GM19455 (cell line): ENCODE results near the gene PTPRT.

ENCODE experiments used
- ATAC-seq: cut with Tn5 transposase; IDR thresholded peaks from one replicate; pipeline ENCODE4 v1.9.1; 2021; ENCODE audit not compliant: unreplicated experiment

Gene PTPRT

DNA sequence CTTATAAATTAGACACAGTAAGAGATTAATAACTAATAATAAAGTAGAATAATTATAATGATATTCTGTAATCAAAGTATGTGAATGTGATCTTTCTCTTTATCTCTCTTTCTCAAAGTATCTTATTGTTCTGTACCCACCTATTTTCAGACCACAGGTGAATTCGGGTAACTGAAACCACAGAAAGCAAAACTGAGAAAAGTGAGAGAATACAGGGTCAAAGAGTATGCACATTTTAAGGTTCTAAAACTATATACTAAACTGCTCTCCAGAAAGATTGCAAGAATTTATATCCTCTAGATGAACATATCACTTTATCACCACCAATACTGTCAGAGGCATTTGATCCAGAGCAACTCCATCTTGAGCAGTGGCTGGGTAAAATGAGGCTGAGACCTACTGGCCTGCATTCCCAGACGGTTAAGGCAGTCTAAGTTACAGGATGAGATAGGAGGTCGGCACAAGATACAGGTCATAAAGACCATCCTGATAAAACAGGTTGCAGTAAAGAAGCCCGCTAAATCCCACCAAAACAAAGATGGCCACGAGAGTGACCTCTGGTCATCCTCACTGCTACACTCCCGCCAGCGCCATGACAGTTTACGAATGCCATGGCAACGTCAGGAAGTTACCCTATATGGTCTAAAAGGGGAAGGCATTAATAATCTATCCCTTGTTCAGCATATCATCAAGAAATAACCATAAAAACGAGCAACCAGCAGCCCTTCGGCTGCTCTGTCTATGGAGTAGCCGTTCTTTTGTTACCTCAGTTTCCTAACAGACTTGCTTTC, 211.3 kb downstream of the PTPRT start:
- no peak for ATAC-seq

DNA sequence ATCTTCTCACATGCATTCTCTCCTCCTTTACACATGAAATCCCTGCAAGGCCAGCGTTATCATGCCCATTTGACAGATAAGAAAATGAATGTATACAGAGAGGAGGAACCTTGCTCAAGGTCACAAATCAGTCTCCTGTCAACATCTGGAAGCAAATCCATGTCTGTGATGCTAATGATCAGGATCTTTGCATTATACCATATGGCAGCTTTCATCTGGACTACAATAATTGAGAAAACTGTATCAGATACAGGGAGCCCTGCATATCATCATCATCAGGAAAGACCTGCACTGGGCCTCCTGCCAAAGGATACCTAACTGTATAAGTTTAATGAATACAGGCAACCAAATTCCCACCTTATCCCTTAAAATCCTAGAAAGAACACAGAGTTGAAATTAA, 213.7 kb downstream of the PTPRT start:
- no peak for ATAC-seq

DNA sequence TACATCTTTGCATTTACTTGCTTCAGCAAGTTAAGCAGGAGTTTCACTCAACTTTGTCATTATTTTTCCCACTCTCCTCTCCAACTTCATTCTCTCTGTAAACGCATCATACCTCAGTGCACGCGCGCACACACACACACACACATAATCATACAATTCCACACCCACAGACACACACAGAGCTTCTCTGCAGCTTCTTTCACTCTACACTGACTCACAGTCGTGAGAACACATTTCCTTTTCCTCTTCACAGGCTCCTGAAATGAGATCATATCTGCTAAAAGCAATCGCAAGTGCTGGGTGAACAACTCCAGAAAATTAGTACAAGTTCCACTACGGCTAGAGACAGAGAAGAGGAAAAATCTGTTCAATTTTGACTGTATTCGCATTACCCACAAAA, 215.4 kb downstream of the PTPRT start:
- no peak for ATAC-seq

DNA sequence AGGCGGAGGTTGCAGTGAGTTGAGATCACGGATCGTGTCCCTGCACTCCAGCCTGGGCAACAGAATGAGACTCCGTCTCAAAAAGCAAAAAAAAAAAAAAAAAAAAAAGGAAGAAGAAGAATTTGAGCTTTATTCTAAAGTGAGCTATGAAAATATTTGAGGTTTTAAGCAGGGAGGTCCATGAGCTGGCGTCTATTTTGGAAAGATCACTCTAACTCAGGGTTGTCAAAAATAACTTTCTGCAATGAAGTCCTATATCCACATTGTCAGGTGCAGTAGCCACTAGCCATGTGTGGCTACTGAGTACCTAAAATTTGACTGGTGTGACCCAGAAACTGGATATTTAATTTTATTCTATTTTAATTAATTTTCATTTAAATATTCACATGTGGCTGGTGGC, 217.1 kb downstream of the PTPRT start:
- ATAC-seq = no peak

DNA sequence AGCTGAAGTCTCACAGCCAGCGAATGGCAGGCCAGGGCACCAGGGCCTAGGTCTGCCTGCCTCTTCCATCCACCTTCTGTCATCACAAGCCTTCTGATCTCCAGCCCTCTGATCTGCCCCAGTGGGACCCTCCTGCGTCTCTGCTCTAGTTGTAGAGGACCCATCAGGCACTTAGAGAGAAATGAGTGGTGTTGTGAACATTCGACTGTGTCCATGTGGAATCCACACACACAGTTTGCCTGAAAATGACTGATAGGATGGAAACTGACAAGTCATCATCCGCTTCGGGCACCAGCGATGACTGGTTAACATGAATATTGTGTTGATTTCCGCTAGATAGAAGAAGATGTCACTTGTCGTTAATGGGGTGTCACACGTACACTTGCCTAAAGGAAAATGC, 221.0 kb downstream of the PTPRT start:
- ATAC-seq = no peak

DNA sequence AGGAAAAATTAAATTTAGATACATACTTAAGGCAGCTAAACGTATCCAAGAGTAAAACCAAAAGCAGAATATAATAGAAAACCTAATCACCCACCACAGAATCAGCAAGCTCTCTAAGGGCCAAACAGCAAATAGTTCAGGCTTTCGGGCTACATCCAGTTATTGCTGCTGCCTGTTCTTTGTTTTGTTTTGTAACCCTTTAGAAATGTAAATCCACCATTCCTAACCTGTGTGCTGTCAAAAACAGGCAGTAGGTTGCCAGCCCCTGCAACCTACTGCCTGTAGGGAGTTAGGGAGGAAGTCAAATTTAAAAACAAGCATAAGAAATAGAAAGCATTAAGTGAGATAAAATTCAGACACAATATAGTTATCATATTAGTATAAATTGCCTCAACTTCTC, 225.9 kb downstream of the PTPRT start:
- ATAC-seq = no peak

DNA sequence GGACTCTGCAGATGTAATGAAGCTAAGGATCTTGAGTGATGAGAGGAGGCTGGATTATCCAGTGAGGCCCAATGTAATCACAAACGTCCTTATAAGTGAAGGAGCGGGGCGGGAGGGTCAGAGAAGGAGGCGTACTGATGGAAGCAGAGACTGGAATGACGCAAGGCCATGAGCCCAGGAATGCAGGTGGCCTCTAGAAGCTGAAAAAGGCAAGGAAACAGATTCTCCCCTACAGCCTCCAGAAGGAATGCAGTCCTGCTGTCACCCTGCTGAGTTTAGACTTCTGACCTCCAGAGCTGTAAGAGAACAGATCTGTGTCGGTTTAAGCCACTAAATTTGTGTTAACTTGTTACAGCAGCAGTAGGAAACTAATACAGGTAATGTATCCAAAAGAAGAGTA, 227.9 kb downstream of the PTPRT start:
- ATAC-seq = no peak

DNA sequence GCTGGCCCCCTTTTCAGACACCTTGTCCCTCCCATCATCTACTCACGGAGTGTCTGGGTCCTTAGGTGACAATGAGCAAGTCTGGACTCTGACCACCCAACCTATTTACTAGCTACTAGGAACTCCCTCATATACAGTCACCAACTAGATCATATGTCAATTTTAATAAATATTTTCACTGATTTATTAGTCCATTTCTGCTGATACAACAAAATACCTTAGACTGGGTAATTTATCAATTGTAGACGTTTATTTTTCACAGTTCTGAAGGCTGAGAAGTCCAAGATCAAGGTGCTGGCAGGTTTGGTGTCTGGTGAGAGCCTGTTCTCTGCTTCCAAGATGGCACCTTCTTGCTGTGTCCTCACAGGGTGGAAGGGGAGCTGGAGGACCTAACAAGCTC, 229.7 kb downstream of the PTPRT start:
- ATAC-seq = no peak

DNA sequence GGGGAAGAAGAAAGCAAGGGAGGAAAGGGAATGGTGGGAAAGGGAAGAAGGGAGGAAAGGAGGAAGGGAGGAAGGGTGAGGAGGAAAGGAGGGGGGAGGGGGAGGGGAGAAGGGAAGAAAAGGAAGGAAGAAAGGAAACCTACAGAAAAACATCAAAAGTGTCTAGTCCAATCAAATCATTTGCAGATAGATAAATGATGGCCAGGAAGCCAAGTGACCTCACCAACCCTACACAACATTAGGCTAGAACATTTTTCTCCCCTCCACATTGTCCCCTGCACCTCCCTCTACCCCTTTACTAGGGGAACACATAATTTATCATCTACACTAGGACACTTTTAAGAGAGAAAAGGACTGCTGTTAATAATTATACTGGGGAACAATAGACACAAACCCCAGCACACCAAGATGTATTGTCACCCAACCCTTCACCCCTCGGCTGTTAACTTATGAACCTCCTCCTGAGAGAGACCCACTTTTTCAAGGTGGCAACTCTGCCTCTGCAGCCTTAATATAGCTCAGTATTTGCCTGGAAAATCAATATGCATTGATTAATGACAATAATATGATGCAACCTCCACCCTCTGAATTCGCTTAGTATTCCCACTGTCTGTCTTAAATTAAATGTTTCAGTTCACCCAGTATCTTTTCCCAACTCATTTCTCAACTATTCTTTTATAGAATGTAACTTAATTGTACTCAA, 231.2 kb downstream of the PTPRT start:
- ATAC-seq = no peak

DNA sequence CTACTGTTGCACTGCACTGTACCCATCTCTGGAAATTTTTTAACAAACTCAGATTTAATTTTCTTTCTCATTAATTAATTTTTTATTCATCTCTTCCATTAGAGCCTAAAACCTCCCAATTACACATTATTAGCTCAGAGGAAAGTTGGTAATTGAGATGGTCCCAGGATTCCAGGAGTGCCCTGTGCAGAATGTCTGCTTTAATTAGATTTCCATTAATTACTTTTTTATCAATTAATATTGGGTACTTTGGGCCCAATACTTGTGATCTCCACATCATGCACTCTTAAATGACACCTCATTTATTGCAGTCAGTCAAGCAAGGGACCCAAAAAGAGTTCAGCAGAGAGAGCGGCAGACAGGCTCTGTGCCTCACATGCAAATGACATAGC, 232.0 kb downstream of the PTPRT start:
- no peak for ATAC-seq

DNA sequence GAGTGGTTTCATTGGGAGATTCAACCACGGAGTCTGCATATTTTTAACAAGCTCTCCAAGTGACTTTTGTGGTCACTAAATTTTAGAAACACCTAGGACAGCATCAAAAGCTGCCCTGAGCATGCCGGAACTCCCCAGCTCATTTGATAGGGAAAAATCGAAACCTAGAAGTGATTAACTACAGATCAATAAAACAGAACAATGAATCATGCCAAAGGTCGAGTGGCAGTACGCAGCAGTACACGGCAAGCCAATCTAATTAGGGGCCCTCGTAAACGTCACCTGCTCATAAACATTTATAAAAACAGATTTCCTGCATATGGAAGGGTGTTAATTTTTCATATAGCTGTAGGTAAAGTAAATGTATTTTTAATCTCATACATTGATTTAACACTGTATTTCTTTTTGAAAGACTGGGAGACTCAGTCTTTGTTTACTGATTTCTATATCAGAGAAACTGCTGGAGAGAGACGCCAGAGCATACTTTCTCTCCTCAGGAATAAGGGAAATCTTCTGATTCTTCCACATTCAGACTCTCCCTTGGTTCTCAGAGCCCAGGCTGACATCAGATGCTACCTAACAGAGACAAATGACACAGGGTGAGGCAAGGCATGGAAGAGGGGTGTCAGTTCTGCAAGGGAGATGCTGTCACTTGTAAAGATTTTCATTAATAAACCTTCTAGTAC, 232.5 kb downstream of the PTPRT start:
- no peak for ATAC-seq

DNA sequence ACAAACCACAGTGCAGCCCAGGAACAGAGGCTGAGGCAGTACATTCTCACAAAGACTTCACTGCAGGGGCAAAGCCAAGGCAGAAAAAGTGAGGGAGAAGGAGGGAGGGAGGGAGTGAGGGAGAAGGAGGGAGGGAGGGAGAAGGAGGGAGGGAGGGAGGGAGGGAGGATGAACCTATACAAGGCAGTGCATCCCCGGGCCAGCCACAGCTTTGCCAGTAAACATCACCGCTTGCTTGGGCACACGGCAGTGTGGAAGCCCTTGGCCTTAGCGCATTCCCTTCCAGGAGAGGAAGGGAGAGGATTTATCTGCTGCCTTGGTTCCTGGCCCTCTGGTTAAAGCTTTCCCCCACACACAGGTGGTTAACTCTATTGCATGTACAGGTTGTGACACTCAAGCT, 234.0 kb downstream of the PTPRT start:
- ATAC-seq = no peak

DNA sequence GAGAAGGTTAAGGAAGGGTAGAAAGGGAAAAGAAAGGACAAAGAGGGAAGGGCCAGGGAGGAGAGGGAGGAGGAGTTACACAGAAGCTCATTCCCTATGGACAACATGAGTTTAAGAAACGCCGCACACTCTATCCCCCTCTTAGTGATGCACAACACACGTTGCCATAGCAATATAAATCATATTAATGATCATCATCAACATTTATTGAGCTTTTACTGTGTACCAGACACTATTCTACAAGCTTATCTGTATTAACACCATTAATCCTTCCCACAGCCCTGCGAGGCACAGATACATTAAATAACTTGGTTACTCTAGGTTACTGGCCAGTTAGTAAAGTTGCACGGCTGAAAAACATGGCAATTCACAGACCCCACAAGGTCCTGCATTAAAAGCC, 234.8 kb downstream of the PTPRT start:
- no peak for ATAC-seq

DNA sequence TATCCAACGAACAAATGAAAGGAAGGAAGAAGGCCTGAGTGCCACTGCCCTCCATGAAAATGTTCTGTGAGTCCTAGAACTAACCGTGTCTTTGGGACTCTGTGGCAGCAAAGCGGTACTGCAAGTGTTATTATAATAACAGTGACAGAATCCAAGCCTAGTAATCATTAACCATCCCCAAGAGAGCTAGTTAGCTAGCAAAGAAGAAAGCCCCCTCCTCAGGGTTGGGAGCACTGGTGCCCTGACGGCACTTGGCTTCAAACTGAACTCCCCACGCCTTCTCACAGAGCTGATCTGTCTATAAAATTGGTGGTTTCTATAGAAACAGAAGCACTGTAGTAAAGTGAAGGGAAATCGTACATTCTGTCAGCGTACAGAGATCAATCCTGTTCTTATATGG, 239.8 kb downstream of the PTPRT start:
- no peak for ATAC-seq

DNA sequence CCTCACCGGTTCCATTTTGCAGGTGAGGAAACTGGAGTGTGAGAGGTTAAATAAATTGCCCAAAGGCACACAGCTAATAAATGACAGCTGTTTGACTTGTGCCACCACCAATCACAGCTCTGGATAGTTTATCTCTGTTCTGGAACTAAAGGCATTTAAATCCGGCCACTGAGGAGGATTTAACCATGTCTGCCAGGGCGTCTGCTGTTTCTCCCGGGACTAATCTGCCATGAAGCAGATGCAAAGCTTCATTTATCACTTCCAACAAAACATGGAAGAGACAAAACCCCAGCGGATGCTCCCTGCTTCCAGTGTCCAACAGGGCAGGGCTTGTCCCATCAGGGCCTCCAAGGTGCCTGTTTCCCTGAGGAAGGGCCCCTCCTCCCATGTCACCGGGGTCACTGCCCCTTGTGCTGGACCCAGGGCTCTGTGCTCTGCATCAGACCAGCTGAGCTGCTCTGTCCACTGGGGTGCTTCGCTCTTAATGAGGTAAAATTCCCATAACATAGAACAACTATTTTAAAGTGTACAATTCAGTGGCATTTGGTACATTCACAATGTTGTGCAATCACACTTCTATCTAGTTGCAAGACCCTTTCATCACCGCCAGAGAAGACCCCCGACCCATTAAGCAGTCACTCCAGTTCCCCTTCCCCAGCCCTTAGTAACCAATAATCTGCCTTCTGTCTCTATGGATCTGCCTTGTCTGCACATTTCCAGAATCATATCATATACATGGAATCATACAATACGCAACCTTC, 244.3 kb downstream of the PTPRT start:
- ATAC-seq = no peak

DNA sequence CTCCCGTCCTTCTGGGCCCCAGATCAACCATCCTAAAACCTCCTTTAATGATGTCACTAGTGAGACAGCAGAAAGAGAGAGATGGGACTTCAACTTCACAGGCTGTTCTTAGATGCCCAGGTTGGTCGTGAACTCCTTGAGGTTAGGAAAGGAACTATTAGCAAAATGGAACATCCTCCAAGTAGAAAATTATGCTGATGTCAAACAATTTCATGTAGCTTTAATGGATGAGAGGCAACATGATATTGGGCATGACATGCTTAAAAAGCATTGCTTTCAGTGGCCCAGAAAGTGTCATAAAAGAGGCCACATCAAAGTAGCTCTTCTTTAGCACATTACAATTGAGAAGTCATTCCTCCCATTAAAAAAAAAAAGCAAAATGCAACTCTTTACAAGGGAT, 248.1 kb downstream of the PTPRT start:
- no peak for ATAC-seq

DNA sequence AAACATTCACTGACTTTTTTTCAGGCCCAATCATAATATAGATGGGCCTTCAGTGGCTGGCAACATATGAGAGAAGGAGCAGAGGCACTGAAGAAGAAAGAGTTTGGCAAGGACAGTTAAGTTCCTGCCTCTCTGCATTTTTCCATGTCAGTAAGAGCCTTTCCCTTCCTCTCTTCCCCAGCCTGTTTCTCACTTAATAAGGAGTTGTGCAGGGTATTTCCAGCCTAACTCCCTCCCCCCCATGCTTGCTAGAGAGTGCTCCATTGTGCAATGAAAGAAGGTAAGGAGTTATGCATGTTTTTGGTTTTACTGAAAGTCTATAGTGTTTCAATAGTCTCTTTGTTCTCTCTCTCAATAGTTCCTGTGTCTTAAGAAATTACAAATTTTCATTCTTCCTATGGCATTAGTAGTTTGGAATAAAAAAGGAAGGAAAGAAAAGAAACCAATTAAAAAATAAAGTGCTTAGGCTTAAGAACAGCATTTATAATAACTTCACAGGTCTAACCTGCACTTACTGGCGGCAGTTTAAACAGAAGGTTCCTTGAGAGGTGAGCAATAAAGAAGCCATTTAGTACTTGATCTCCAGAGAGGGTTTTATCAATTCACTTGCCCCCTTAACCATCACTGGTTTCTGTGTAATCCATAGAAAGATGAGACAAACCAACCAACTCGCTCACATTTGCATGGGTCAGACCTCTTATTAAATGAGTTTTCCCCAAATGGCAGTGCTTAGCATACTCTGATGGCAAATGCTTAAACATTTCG, 251.1 kb downstream of the PTPRT start:
- ATAC-seq = no peak

DNA sequence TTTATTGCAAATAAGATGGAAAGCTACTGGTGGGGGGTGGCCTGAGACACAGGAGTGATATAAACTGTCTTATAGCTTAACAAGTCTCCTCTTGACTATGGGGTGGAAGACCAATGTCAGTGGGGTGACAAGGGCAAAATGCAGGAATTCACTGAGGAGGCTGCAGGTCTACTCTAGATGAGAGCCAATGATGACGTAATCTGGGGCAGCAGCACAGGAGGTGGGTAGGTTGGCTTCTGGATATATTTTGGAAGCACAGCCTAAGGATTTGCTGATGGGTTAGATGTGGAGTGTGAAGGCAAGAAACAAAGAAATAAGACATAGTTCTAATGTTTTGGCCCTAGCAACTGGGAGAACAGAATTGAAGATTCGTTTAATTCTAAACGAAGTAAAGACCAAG, 253.2 kb downstream of the PTPRT start:
- ATAC-seq = no peak

DNA sequence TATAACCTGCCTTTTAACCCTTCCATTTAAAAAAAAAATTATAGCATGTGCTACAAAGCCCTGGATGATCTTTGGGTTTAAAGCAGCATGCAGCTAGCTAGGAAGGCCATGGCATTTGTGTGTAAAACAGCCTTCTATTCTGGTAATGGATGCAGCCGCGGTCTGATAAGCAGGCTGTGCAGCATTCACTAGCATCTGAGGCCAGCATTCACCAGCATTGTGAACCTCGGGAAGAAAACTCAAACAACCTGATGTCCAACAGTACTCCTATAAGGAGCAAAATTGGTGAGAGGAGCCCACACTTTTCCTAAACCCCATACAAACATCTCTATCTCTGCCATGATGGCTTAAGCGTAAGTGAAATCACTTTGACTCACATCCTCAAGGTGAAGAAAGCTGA, 265.5 kb downstream of the PTPRT start:
- no peak for ATAC-seq

DNA sequence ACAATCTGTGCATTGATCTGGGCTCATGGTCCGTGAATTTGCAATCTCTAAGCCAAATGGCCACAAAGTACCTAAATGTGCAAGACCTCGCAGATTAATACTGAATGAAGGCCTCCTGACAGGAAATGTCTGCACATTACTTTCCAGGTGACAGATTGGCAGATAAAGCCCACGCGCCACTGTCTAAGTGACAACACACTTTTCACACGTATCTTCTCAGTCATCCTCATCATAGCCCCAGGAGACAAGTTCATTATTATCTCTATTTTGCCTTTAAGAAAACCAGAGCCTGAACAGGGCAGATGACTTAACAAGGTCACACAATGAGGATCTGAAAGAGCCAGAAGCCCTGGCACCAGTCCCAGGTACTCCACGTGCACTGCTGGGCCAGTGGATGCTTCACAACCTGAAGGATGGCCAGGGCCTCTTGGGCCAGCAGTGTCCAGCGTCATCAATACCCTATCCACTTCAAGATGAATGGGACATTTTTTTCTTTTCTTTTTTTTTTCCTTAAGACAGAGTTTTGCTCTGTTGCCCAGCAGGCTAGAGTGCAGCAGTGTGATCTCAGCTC, 266.3 kb downstream of the PTPRT start:
- no peak for ATAC-seq
